Measurements from ENCODE around the gene RPS2.

GRCh38 chr16:1946495-1947368 lies 17.9 kb downstream of the RPS2 start:
- TF ChIP-seq CTCF (IDR thresholded peaks at IDR 0.05; ENCODE audit: low read depth, low read length) (no peak), POLR2A (IDR thresholded peaks at IDR 0.05; ENCODE audit: extremely low read depth, insufficient read length) (no peak)
